BE2C (cell line): ENCODE results near the gene TTC28.

Experiments
- DNase-seq: peaks from one replicate; pipeline ENCODE4 v3.0.0-alpha.2; 2020
- H3K27me3 ChIP-seq: fragments of 250-450 bp; sonication (Bioruptor Pico); 2 replicates; pipeline ENCODE4 v1.5.1; 2020; ENCODE audit warnings: mild to moderate bottlenecking
- H3K36me3 ChIP-seq: fragments of 250-450 bp; sonication (Bioruptor Pico); 2 replicates; pipeline ENCODE4 v1.5.1; 2020; ENCODE audit warnings: mild to moderate bottlenecking
- H3K4me1 ChIP-seq: fragments of 250-450 bp; sonication (Bioruptor Pico); 2 replicates; pipeline ENCODE4 v1.5.1; 2020
- H3K4me3 ChIP-seq: 2 replicates; pipeline ENCODE4 v1.5.1; 2011; ENCODE audit warnings: low read depth, low read length
- H3K9me3 ChIP-seq: fragments of 250-450 bp; sonication (Bioruptor Pico); 2 replicates; pipeline ENCODE4 v1.5.1; 2020
- CTCF ChIP-seq: IDR thresholded peaks from 2 replicates; pipeline ENCODE4 v1.5.1; 2012; ENCODE audit warnings: mild to moderate bottlenecking, low read depth, low read length

Gene TTC28

DNA sequence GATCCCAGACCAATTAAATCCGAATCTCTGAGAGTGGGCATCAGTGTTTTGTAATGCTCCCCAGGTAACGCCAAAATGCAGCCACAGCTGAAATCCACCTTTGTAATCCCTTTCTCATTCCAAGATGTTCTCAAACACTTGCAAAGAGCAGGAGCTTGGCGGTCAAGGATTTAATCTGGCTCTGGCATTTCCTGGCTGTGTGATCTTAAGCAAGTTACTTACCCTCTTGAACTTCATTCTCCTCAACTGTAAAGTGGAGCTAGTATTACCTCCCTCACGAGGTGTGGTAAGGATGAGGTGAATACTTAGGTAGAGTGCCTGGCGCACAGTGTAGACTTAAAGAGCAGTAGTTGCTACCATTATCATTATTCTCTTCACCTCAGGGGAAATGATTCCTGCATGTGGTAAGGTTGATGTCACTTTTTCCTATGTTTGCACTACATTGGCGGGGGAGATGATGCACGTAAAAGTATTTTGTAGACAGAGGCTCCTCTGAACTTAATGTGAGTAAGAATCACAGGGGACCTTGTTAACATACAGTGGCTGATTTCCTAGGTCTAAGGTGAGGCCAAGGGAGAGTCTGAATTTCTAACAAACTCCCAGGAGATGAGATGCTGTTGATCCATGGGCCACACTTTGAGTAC is 550.2 kb downstream of the TTC28 start:
- Histone ChIP-seq H3K4me1 (peaks cover 12% of the 10 kb centered on the region), H3K27me3 (no peaks in the 10 kb centered on the region), H3K9me3 (no peaks in the 10 kb centered on the region), H3K4me3 (no peak overlapping the region), H3K36me3 (no peaks in the 10 kb centered on the region)
- DNase-seq = no peak
- no peak for TF ChIP-seq CTCF

GRCh38 chr22:28128827-28129226 is 550.8 kb downstream of the TTC28 start:
- H3K27me3 ChIP-seq = no peaks in the 10 kb centered on the region
- no peak for DNase-seq

GRCh38 chr22:28125799-28126198 is 553.8 kb downstream of the TTC28 start:
- H3K36me3 ChIP-seq = no peaks in the 10 kb centered on the region
- no peak for TF ChIP-seq CTCF
- no peak for DNase-seq
- H3K27me3 ChIP-seq = no peaks in the 10 kb centered on the region
- no peak overlapping the region for H3K4me3 ChIP-seq
- peaks cover 21% of the 10 kb centered on the region for H3K4me1 ChIP-seq
- H3K9me3 ChIP-seq = no peaks in the 10 kb centered on the region

More at GRCh38 chr22:28128827-28129226, 550.8 kb downstream of the TTC28 start:
- Histone ChIP-seq H3K4me1 (peaks cover 17% of the 10 kb centered on the region), H3K4me3 (no peak overlapping the region), H3K9me3 (no peaks in the 10 kb centered on the region), H3K36me3 (no peaks in the 10 kb centered on the region)
- TF ChIP-seq CTCF = no peak

- no peaks in the 10 kb centered on the region for H3K9me3 ChIP-seq
- H3K4me3 ChIP-seq = no peak overlapping the region
- H3K4me1 ChIP-seq = peaks cover 20% of the 10 kb centered on the region
- no peaks in the 10 kb centered on the region for H3K36me3 ChIP-seq
- no peak for TF ChIP-seq CTCF
- no peaks in the 10 kb centered on the region for H3K27me3 ChIP-seq
- no peak for DNase-seq
These were observed 555.5 kb downstream of the TTC28 start for GRCh38 chr22:28123989-28124766.

DNA sequence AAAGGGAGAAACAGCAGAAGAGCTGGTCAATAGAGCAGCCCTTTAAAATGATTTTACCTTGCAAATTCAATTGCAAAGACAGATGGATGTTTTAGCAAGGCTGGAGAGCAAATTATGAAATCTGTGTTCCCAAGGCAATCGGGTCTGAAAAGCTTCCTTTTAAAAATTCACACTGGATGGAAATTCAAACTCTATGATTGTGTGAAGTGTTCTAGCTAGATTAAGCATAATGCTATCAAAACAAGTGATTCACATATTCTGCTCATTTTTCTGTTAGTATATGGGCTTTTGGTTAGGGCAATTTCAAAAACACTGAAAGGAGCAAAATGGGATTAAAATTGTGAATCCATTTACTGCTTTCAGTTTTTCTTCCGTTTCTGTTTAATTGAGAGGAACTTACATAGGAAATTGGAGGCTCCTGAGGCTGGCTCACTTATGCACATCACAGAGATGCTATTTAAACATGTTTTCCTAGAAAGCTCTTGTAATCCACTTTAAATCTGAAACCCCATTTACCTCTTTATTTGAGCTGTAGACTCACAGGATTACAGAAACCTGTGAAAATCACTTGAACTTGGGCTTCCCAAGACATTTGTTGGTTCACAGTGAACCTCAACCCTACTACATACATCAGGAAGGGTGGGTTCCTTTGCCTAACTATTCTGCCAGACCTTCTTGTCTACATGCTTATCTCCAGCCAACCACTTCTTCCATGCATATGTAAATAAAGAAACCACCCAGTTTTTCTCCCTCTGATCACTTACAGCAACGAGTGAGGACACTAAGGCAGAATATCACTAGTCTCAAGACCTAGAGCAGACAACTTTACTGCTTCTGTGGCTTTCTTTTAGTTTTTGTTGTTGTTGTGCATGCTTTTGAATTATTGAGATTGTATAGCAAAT is 558.7 kb downstream of the TTC28 start:
- no peaks in the 10 kb centered on the region for H3K27me3 ChIP-seq
- H3K4me3 ChIP-seq = no peak overlapping the region
- peaks cover 19% of the 10 kb centered on the region for H3K4me1 ChIP-seq
- DNase-seq = no peak
- H3K9me3 ChIP-seq = no peaks in the 10 kb centered on the region
- no peaks in the 10 kb centered on the region for H3K36me3 ChIP-seq
- no peak for TF ChIP-seq CTCF
